ENCODE measurements around the gene LYPLAL1.

Gene LYPLAL1

GRCh38 chr1:219171192-219171935 lies 2.3 kb upstream of the LYPLAL1 start:
- H3K27me3 ChIP-seq (ENCODE audit: control insufficient read depth, insufficient read depth, low read length): no peaks in the 10 kb centered on the region
- peaks cover 7% of the 10 kb centered on the region for H3K4me1 ChIP-seq (ENCODE audit: control insufficient read depth, low read depth, low read length)
- H3K9me3 ChIP-seq (ENCODE audit: control insufficient read depth, low read depth, low read length): no peaks in the 10 kb centered on the region
- H3K9ac ChIP-seq (ENCODE audit: low read length): no peak overlapping the region
- no peaks in the 10 kb centered on the region for H3K36me3 ChIP-seq (ENCODE audit: control insufficient read depth, low read depth, low read length)
- H3K4me3 ChIP-seq (ENCODE audit: low read length): no peak overlapping the region
- H3K27ac ChIP-seq (ENCODE audit: low read length): no peak overlapping the region

DNA sequence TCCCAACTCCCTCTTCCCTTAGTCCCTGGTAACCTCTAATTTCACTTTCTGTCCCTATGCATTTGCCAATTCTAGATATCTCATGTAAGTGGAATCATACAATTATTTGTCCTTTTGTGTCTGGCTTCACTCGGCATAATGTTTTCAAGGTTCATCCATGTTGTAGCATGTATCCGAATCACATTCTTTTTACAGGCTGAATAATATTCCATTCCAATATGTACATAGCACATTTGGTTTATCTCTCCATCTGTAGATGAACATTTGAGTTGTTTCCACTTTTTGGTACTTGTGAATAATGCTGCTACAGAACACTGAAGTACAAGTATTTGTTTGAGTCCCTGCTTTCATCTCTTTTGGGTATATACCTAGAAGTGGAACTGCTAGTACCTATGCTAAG lies 857 bp upstream of the LYPLAL1 start:
- Histone ChIP-seq H3K9ac (ENCODE audit: low read length) (no peak overlapping the region), H3K36me3 (ENCODE audit: control insufficient read depth, low read depth, low read length) (no peaks in the 10 kb centered on the region), H3K4me1 (ENCODE audit: control insufficient read depth, low read depth, low read length) (peaks cover 7% of the 10 kb centered on the region), H3K9me3 (ENCODE audit: control insufficient read depth, low read depth, low read length) (no peaks in the 10 kb centered on the region), H3K27me3 (ENCODE audit: control insufficient read depth, insufficient read depth, low read length) (no peaks in the 10 kb centered on the region), H3K4me3 (ENCODE audit: low read length) (no peak overlapping the region), H3K27ac (ENCODE audit: low read length) (no peak overlapping the region)

- Histone ChIP-seq H3K4me3 (ENCODE audit: low read length) (peak overlapping the region; percentile 79), H3K9me3 (ENCODE audit: control insufficient read depth, low read depth, low read length) (no peaks in the 10 kb centered on the region), H3K27ac (ENCODE audit: low read length) (no peak overlapping the region), H3K36me3 (ENCODE audit: control insufficient read depth, low read depth, low read length) (no peaks in the 10 kb centered on the region), H3K27me3 (ENCODE audit: control insufficient read depth, insufficient read depth, low read length) (no peaks in the 10 kb centered on the region), H3K9ac (ENCODE audit: low read length) (peak overlapping the region; percentile 60), H3K4me1 (ENCODE audit: control insufficient read depth, low read depth, low read length) (peaks cover 7% of the 10 kb centered on the region)
Measured at GRCh38 chr1:219173434-219173757, 282 bp upstream of the LYPLAL1 start.

DNA sequence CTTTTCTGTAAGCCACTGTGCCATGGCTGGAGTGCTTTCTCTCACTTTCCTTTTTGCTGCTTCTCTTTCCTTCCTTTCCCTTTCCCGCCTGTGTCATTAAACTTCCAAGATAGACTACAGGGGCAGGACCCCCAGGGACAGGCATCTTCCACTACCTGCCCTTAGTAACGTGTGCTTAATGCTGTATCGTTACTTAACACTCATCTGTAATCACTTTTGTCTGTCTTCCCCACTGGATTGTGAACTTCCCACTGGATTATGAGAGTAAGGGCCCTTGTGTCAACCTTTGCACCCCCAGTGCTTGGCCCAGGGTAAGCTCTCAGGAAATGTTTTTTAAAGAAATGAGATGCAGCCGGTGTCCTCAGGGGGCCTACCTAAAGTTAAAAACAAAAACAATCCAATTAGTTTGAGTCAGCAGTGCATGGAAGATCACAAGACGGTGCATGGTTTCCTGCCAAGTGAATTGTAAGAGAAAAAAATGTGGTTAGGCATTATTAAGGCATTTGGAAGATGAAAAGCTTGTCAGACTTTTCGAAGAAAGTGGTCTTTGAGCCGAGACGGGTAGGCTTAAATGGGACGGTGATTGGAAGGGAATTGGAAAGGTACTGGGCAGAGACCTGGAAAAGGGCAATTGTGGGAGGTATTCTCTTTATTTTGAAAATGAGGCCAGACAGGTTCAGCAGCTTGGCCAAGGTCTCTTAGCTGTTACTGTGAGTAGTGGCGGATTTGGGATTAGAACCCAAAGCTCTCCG lies 958 bp downstream of the LYPLAL1 start:
- no peaks in the 10 kb centered on the region for H3K27me3 ChIP-seq (ENCODE audit: control insufficient read depth, insufficient read depth, low read length)
- peak overlapping the region; percentile 79 for H3K4me3 ChIP-seq (ENCODE audit: low read length)
- peak overlapping the region; percentile 52 for H3K27ac ChIP-seq (ENCODE audit: low read length)
- peak overlapping the region; percentile 60 for H3K9ac ChIP-seq (ENCODE audit: low read length)
- no peaks in the 10 kb centered on the region for H3K9me3 ChIP-seq (ENCODE audit: control insufficient read depth, low read depth, low read length)
- H3K4me1 ChIP-seq (ENCODE audit: control insufficient read depth, low read depth, low read length): peaks cover 7% of the 10 kb centered on the region
- no peaks in the 10 kb centered on the region for H3K36me3 ChIP-seq (ENCODE audit: control insufficient read depth, low read depth, low read length)

GRCh38 chr1:219175212-219175564 lies 1.5 kb downstream of the LYPLAL1 start:
- Histone ChIP-seq H3K27me3 (ENCODE audit: control insufficient read depth, insufficient read depth, low read length) (no peaks in the 10 kb centered on the region), H3K36me3 (ENCODE audit: control insufficient read depth, low read depth, low read length) (no peaks in the 10 kb centered on the region), H3K4me1 (ENCODE audit: control insufficient read depth, low read depth, low read length) (peaks cover 7% of the 10 kb centered on the region), H3K9me3 (ENCODE audit: control insufficient read depth, low read depth, low read length) (no peaks in the 10 kb centered on the region), H3K27ac (ENCODE audit: low read length) (no peak overlapping the region), H3K9ac (ENCODE audit: low read length) (no peak overlapping the region), H3K4me3 (ENCODE audit: low read length) (peak overlapping the region; percentile 79)

DNA sequence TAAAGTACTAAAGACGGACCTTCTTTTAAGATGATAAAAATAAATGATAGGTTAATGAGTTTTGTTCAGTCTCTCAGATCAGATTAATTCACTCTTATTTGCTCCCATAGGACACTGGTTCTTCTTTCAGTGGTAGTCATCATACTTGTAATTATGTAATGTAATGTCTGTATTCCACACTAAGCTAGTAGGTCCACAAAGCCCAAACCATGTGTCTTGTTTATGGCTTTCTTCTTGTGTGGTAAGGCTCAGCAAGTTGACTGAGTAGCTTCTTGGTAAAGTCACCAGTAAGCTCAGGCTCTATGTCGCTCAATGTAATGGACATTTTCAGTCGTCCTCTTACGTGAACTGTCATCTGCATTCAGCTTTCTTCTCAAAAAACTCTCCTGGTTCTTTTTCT lies 2.5 kb downstream of the LYPLAL1 start:
- Histone ChIP-seq H3K4me3 (ENCODE audit: low read length) (no peak overlapping the region), H3K9me3 (ENCODE audit: control insufficient read depth, low read depth, low read length) (no peaks in the 10 kb centered on the region), H3K27ac (ENCODE audit: low read length) (no peak overlapping the region), H3K27me3 (ENCODE audit: control insufficient read depth, insufficient read depth, low read length) (no peaks in the 10 kb centered on the region), H3K9ac (ENCODE audit: low read length) (no peak overlapping the region), H3K36me3 (ENCODE audit: control insufficient read depth, low read depth, low read length) (no peaks in the 10 kb centered on the region), H3K4me1 (ENCODE audit: control insufficient read depth, low read depth, low read length) (peaks cover 7% of the 10 kb centered on the region)

GRCh38 chr1:219177363-219177762 lies 3.7 kb downstream of the LYPLAL1 start:
- H3K4me1 ChIP-seq (ENCODE audit: control insufficient read depth, low read depth, low read length): peaks cover 7% of the 10 kb centered on the region
- H3K4me3 ChIP-seq (ENCODE audit: low read length): no peak overlapping the region
- no peak overlapping the region for H3K9ac ChIP-seq (ENCODE audit: low read length)
- no peak overlapping the region for H3K27ac ChIP-seq (ENCODE audit: low read length)
- H3K36me3 ChIP-seq (ENCODE audit: control insufficient read depth, low read depth, low read length): no peaks in the 10 kb centered on the region
- H3K27me3 ChIP-seq (ENCODE audit: control insufficient read depth, insufficient read depth, low read length): no peaks in the 10 kb centered on the region
- H3K9me3 ChIP-seq (ENCODE audit: control insufficient read depth, low read depth, low read length): no peaks in the 10 kb centered on the region

- Histone ChIP-seq H3K9me3 (ENCODE audit: control insufficient read depth, low read depth, low read length) (no peaks in the 10 kb centered on the region), H3K36me3 (ENCODE audit: control insufficient read depth, low read depth, low read length) (no peaks in the 10 kb centered on the region), H3K9ac (ENCODE audit: low read length) (no peak overlapping the region), H3K27me3 (ENCODE audit: control insufficient read depth, insufficient read depth, low read length) (no peaks in the 10 kb centered on the region), H3K27ac (ENCODE audit: low read length) (no peak overlapping the region), H3K4me3 (ENCODE audit: low read length) (no peak overlapping the region), H3K4me1 (ENCODE audit: control insufficient read depth, low read depth, low read length) (peaks cover 7% of the 10 kb centered on the region)
Measured at GRCh38 chr1:219177940-219178339, 4.3 kb downstream of the LYPLAL1 start.

- Histone ChIP-seq H3K4me3 (ENCODE audit: low read length) (no peak overlapping the region), H3K9me3 (ENCODE audit: control insufficient read depth, low read depth, low read length) (no peaks in the 10 kb centered on the region), H3K36me3 (ENCODE audit: control insufficient read depth, low read depth, low read length) (no peaks in the 10 kb centered on the region), H3K27ac (ENCODE audit: low read length) (no peak overlapping the region), H3K9ac (ENCODE audit: low read length) (no peak overlapping the region), H3K4me1 (ENCODE audit: control insufficient read depth, low read depth, low read length) (peaks cover 7% of the 10 kb centered on the region), H3K27me3 (ENCODE audit: control insufficient read depth, insufficient read depth, low read length) (no peaks in the 10 kb centered on the region)
Measured at GRCh38 chr1:219179293-219179692, 5.6 kb downstream of the LYPLAL1 start.

GRCh38 chr1:219184337-219184736 lies 10.7 kb downstream of the LYPLAL1 start:
- H3K4me3 ChIP-seq (ENCODE audit: low read length): no peak overlapping the region
- H3K9ac ChIP-seq (ENCODE audit: low read length): no peak overlapping the region
- H3K4me1 ChIP-seq (ENCODE audit: control insufficient read depth, low read depth, low read length): no peaks in the 10 kb centered on the region
- H3K9me3 ChIP-seq (ENCODE audit: control insufficient read depth, low read depth, low read length): no peaks in the 10 kb centered on the region
- no peak overlapping the region for H3K27ac ChIP-seq (ENCODE audit: low read length)
- H3K36me3 ChIP-seq (ENCODE audit: control insufficient read depth, low read depth, low read length): no peaks in the 10 kb centered on the region
- no peaks in the 10 kb centered on the region for H3K27me3 ChIP-seq (ENCODE audit: control insufficient read depth, insufficient read depth, low read length)

DNA sequence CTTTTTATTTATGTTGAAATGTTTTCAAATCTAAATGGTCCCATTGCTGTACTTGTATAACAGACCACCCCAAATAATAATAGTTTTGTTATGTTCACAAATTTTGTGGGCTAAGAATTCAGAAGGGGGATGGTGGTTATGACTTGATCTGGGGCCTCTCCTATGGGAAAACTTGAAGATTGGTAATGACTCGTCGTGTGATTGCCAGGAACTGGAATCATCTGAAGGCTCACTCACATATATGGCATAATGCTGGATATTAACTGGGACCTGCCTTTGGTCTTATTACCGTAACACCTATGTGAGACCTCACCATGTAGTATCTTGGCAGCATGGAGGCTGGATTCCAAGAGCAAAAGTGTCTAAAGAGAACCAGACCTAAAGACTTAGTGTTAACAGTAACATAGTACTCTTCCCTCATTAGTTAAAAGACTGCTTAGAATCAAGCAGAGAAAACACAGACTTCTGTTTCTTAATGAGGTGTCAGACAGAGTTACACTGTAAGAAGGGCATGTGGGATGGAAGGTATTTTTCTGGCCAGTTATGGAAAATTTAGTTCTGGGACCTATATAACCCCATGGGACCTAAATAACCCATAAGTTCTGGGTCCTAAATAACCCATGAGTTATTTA lies 11.9 kb downstream of the LYPLAL1 start:
- Histone ChIP-seq H3K36me3 (ENCODE audit: control insufficient read depth, low read depth, low read length) (no peaks in the 10 kb centered on the region), H3K4me3 (ENCODE audit: low read length) (no peak overlapping the region), H3K9ac (ENCODE audit: low read length) (no peak overlapping the region)

More for the DNA sequence above, 11.9 kb downstream of the LYPLAL1 start:
- no peaks in the 10 kb centered on the region for H3K9me3 ChIP-seq (ENCODE audit: control insufficient read depth, low read depth, low read length)
- no peaks in the 10 kb centered on the region for H3K27me3 ChIP-seq (ENCODE audit: control insufficient read depth, insufficient read depth, low read length)
- no peaks in the 10 kb centered on the region for H3K4me1 ChIP-seq (ENCODE audit: control insufficient read depth, low read depth, low read length)
- H3K27ac ChIP-seq (ENCODE audit: low read length): no peak overlapping the region

Measured in iPS-18a (cell line).